DMS53 treated with DMSO at 0.1 percent for 48 hours (cell line): Measurements from ENCODE around the gene MGRN1.
"Not testable (repeated sequence)": the region's sequence is repeated elsewhere in the genome, so short reads cannot be mapped to it uniquely, and the experiment has no call there.

ENCODE experiments used
- DNase-seq: peaks from one replicate; lab custom pipeline; 2025; ENCODE audit not compliant: unreplicated experiment; lab: John Stamatoyannopoulos, UW

MGRN1 gene

DNA sequence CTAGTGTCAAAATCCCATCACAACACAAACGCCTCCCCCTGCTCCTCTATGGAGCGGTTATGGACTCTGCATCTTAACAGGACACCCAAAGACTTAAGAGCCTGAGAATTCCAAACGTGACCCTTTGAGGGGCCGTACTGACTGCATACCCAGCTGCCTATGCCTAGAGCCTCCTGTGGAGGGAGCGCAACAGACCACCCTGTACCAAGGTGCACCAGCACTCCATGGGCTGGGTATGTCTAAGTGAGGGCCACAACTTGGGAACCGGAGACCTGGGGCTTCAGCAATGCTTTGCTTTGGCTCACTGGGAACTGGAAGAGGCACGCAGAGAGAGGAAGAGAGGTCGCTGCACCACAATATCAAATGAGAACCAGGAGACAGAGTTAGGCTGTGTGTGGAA lies 104.0 kb downstream of the MGRN1 start:
- DNase-seq, result no peak

DNA sequence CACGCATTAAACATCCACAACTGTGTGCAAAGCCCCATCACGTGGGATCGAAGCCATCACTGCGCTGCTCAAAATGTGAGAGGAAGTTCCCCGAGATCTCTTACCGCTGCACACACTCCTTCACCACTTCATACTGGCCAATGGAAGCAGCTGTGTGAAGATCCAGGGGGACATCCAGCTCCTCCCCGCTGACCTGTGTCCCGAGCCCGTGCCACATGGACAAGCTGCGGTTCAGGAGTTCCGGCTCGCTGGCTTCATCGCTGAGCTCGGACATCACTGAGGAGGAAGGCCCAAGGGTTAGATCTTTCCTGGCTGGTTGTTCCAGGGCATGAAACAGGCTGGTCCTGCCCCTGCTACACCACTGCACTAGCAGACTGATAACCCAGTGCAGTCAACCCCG lies 105.2 kb downstream of the MGRN1 start:
- DNase-seq, result no peak

DNA sequence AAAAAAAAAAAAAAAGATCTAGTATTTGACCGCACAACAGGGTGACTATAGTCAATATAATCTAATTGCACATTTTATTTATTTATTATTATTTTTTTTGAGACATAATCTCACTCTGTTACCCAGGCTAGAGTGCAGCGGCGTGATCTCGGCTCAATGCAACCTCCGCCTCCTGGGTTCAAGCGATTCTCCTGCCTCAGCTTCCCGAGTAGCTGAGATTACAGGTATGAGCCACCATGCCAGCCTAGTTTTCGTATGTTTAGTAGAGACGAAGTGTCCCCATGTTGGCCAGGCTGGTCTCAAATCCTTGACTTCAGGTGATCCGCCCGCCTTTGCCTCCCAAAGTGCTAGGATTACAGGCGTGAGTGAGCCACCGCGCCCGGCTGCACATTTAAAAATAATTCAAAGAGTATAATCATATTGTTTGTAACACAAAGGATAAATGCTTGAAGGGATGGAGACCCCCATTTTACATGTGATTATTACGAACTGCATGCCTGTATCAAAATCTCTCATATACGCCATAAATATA lies 108.7 kb downstream of the MGRN1 start:
- no peak for DNase-seq

DNA sequence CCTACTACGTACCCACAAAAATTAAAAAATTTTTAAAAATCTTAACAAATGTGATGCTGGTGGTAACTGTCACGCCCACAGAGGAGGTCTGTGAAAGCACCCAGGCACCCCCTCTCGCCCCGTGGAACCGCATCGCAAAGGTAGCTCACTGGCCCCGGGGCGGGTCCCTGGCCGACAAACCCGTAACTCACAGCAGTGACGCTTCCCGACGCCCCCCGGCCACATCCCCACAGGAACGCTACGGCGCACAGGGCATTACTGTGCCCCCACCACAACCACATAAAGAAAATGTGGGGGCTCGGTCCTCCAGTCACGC lies 109.1 kb downstream of the MGRN1 start:
- no peak for DNase-seq

DNA sequence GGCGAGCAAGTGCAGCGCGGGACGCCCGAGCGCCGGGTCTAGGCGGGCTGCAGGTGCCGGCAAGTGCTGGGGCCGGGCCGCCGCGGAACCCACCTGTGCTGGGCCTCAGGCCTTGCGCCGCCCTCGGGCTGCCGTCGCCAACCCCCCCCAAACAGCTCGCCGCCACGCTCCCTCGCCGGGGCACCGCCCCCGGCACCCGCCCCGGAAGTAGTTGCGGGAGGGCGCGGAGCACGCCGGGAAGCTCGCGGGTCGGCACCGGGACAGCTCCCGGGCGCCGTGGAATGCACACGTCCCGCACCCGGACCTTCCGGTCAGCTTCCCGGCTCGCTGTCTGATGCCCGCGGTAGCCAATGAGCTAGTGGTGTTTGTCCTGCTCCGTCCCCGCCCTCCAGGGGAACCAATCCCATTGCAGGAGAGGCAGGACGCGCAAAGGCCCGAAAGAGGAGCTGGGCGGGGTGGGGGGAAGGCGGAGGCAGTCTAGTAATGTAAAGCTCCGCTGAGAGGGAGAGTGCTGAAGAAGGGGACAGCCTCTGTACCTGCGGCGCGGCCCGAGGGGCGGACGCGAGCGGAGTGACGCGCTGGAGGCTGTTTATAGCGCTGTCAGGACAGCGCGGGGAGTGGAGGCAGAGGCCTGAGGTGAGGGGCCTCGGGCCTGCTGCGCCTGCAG lies 109.6 kb downstream of the MGRN1 start, which contains the start of the genes ANKS3 and DNAAF8:
ANKS3 (minus strand) TSS at position 209 of the 667 bp plus-strand sequence. CDS start 4,122 bp downstream, outside the sequence.
DNAAF8 (plus strand) TSS at position 475 of the 667 bp plus-strand sequence. CDS start 1,978 bp downstream, outside the sequence.
- DNase-seq, result peak; percentile 78

DNA sequence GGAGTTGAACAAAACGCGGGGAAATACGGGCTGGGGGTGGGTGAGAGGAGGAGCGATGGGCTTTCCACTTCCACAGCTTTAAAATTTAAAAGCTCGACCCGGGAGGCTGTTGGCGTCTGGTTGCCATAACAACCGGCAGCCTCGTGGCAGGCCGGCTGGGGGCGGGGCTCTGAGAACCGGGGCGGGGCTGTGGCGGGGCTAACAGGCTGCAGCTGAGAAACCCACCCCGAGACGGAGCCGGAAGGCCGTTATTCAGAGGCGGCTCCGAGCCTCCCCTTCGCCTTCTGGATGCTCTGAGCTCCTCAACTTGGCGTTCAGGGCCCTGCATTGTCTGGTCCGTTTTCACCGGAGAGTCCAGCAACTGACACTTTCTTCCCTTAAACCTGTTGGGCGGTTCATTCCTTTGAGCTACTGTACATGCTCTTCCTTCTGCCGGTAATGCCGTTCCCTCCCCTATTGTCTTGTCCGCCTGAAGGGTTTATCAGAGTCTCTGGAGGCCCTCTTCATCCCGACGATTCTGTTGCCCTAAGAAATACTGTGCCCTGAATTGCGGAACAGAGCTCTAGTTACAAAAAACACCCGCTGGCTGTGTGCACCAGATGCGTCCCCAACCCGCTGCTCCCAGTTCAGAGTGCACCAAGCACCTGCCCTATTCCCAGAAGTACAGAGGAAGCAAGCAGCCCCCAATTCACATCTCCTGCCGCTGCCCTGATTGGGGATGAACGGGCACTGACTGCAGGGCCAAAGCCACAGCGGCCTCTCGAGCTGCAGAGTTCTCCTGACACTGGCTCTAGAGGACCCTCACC lies 110.3 kb downstream of the MGRN1 start:
- DNase-seq, result peak; percentile 18

DNA sequence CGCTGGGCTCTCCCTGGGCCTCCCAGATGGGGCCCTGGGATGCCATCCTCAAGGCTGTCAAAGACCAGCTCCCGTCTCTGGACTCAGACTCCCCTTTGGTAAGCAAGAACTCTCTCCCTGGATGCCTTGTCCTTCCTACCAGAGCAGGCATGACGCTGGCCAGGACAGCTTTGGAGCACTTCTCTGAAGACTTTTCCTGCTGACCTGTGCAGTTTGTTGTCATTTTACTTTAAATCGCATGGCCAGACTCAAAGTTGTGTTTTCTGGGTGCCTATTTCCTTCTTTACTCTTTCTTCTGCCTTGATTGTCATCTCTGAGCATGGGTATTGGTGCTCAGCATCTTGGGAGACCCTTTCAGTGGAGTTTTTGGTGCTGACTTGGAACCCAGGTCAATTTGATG lies 111.9 kb downstream of the MGRN1 start:
- no peak for DNase-seq

DNA sequence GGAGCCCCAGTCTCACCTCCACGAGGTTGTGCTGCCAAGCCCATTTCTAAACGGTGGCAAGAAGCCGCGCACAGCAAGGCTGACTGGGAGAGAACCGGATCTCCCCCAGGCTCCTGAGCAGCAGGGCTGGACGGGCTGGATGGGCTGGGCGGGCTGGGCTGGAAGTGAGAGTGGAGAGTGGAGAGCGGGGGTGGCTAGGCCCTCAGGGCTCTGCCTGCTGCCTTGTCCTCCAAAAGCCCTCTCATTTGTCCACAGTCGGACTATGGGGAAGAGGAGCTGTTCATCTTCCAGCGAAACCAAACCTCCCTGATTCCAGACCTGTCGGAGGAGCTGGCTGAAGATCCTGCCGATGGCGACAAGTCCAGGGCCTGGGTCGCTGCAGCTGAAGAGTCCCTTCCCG lies 112.9 kb downstream of the MGRN1 start:
- DNase-seq, result no peak

DNA sequence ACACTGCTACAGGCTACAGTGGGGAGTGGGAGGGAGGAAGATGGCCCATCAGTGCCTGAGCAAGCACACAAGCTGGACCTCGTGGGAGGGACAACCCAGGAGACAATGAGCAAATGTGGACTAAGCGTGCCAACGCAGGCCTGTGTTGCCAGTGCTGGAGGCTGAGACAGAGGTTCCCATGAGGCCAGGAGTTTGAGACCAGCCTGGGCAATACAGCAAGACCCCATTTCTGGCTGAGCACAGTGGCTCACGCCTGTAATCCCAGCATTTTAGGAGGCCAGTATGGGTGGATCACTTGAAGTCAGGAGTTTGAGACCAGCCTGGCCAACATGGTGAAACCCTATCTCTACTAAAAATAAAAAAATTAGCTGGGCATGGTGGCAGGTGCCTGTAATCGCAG lies 113.7 kb downstream of the MGRN1 start:
- not testable (repeated sequence) for DNase-seq
